DOHH2 (cell line): Measurements from ENCODE around the gene GTF2F2.

ENCODE experiments used
- H3F3A ChIP-seq: fragments of 200-600 bp; sonication (generic), shearing (Covaris generic); 2 replicates; pipeline ENCODE4 v1.6.0; 2016; ENCODE audit warnings: antibody characterized with exemption, mild to moderate bottlenecking; ENCODE audit not compliant: control insufficient read depth, insufficient read depth
- H3K27ac ChIP-seq: fragments of 200-600 bp; sonication (generic); 2 replicates; pipeline ENCODE4 v1.5.1; 2014; ENCODE audit warnings: low read depth, mild to moderate bottlenecking, low read length, moderate library complexity
- H3K27me3 ChIP-seq: fragments of 200-600 bp; sonication (generic); 2 replicates; pipeline ENCODE4 v1.6.1; 2014; ENCODE audit warnings: mild to moderate bottlenecking, low read length, mixed read lengths; ENCODE audit not compliant: control insufficient read depth
- H3K36me3 ChIP-seq: fragments of 200-600 bp; sonication (generic); 2 replicates; pipeline ENCODE4 v1.6.1; 2014; ENCODE audit warnings: mild to moderate bottlenecking, low read length, moderate library complexity, mixed read lengths; ENCODE audit not compliant: control insufficient read depth
- H3K4me1 ChIP-seq: fragments of 200-600 bp; sonication (generic); 2 replicates; pipeline ENCODE4 v1.6.1; 2014; ENCODE audit warnings: mild to moderate bottlenecking, low read length, mixed read lengths; ENCODE audit not compliant: control insufficient read depth
- H3K4me2 ChIP-seq: fragments of 200-600 bp; sonication (generic); 2 replicates; pipeline ENCODE4 v1.6.0; 2014; ENCODE audit warnings: mild to moderate bottlenecking, low read length, moderate library complexity
- H3K4me3 ChIP-seq: fragments of 200-600 bp; sonication (generic); 2 replicates; pipeline ENCODE4 v1.5.1; 2014; ENCODE audit warnings: mild to moderate bottlenecking, low read length, mixed read lengths
- H3K79me2 ChIP-seq: fragments of 200-600 bp; sonication (generic); 2 replicates; pipeline ENCODE4 v1.6.1; 2014; ENCODE audit warnings: mild to moderate bottlenecking, low read length, mixed read lengths; ENCODE audit not compliant: control insufficient read depth
- H3K9me2 ChIP-seq: fragments of 200-600 bp; sonication (generic); replicated peaks from 2 replicates; pipeline ENCODE4 v1.6.1; 2014; ENCODE audit warnings: mild to moderate bottlenecking, low read length, mixed read lengths; ENCODE audit not compliant: control insufficient read depth
- H3K9me3 ChIP-seq: fragments of 200-600 bp; sonication (generic); 2 replicates; pipeline ENCODE4 v1.6.1; 2014; ENCODE audit warnings: antibody characterized with exemption, low read length, mixed read lengths; ENCODE audit not compliant: control insufficient read depth, insufficient read depth
- H4K20me1 ChIP-seq: fragments of 200-600 bp; sonication (generic); 2 replicates; pipeline ENCODE4 v1.6.0; 2014; ENCODE audit warnings: low read depth, mild to moderate bottlenecking, antibody characterized with exemption, low read length, moderate library complexity; ENCODE audit not compliant: control insufficient read depth, insufficient read depth
- EZH2phosphoT487 ChIP-seq: fragments of 200-600 bp; sonication (generic); IDR thresholded peaks from 2 replicates; pipeline ENCODE4 v1.6.1; 2017; ENCODE audit warnings: borderline replicate concordance, mild to moderate bottlenecking, antibody characterized with exemption, low read length, moderate library complexity, mixed read lengths
- TF ChIP-seq, protein P1 (sequence below): fragments of 200-600 bp; sonication (generic); IDR thresholded peaks from one replicate; pipeline ENCODE4 v1.5.1; 2014; ENCODE audit warnings: antibody characterized with exemption, mild to moderate bottlenecking, low read depth, low read length; ENCODE audit not compliant: poor library complexity, severe bottlenecking

GTF2F2 gene

DNA sequence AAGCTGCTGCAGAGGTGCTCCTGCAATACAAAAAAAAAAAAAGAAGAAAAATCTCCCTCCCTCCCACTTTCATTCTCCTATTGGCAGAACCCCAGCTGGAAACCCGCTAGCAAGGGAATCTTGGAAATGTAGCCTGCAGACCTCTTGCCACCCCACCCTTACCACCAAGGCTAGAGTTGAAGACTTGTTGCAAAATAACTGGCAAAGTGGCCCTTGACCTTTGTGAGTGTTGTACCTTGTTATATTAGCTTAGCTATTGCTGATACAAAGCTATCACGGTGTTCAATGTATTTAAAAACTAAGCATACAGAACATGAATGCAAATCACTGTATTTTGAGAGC, 138.0 kb downstream of the GTF2F2 start:
- no peak overlapping the region for H3K27ac ChIP-seq
- peaks cover 3% of the 10 kb centered on the region for H3K36me3 ChIP-seq
- no peaks in the 10 kb centered on the region for H4K20me1 ChIP-seq
- H3K79me2 ChIP-seq, result no peaks in the 10 kb centered on the region
- no peak overlapping the region for H3K4me3 ChIP-seq
- no peaks in the 10 kb centered on the region for H3K27me3 ChIP-seq
- no peaks in the 10 kb centered on the region for H3F3A ChIP-seq
- TF ChIP-seq, protein P1, sequence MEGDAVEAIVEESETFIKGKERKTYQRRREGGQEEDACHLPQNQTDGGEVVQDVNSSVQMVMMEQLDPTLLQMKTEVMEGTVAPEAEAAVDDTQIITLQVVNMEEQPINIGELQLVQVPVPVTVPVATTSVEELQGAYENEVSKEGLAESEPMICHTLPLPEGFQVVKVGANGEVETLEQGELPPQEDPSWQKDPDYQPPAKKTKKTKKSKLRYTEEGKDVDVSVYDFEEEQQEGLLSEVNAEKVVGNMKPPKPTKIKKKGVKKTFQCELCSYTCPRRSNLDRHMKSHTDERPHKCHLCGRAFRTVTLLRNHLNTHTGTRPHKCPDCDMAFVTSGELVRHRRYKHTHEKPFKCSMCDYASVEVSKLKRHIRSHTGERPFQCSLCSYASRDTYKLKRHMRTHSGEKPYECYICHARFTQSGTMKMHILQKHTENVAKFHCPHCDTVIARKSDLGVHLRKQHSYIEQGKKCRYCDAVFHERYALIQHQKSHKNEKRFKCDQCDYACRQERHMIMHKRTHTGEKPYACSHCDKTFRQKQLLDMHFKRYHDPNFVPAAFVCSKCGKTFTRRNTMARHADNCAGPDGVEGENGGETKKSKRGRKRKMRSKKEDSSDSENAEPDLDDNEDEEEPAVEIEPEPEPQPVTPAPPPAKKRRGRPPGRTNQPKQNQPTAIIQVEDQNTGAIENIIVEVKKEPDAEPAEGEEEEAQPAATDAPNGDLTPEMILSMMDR, result no peak
- TF ChIP-seq EZH2phosphoT487, result no peak
- no peak overlapping the region for H3K4me2 ChIP-seq
- no peaks in the 10 kb centered on the region for H3K9me2 ChIP-seq
- no peaks in the 10 kb centered on the region for H3K4me1 ChIP-seq
- no peaks in the 10 kb centered on the region for H3K9me3 ChIP-seq

GRCh38 chr13:45267215-45267614, 146.9 kb downstream of the GTF2F2 start:
- Histone ChIP-seq H3K4me2 (no peak overlapping the region), H3F3A (no peaks in the 10 kb centered on the region), H3K27me3 (no peaks in the 10 kb centered on the region), H3K36me3 (no peaks in the 10 kb centered on the region), H3K4me3 (no peak overlapping the region), H3K27ac (no peak overlapping the region), H3K9me3 (no peaks in the 10 kb centered on the region), H4K20me1 (no peaks in the 10 kb centered on the region), H3K4me1 (no peaks in the 10 kb centered on the region), H3K9me2 (no peaks in the 10 kb centered on the region), H3K79me2 (no peaks in the 10 kb centered on the region)
- TF ChIP-seq, protein P1, result no peak
- no peak for TF ChIP-seq EZH2phosphoT487

DNA sequence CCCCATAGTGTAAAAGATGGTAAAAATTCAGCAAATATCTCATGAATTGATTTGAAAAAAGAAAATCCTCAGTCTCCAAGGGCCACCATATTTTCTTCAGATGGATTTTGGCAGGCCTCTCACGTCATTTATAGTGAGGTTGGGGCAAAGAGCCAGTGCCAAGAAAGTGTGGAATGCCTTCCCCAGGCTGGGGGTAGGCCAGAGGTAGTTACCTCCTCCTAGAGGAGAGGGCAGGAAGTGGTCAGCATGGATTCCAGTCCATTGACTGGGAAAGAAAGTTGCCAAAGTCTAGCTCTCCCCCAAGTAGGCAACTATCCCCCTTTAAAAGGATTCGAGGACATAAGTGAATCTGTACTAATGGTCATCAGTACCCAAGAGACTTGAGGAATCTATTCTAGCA, 148.9 kb downstream of the GTF2F2 start:
- no peak overlapping the region for H3K27ac ChIP-seq
- no peaks in the 10 kb centered on the region for H3K27me3 ChIP-seq
- no peaks in the 10 kb centered on the region for H3K9me3 ChIP-seq
- H3F3A ChIP-seq, result no peaks in the 10 kb centered on the region
- H3K4me1 ChIP-seq, result no peaks in the 10 kb centered on the region
- no peaks in the 10 kb centered on the region for H3K36me3 ChIP-seq
- no peaks in the 10 kb centered on the region for H3K9me2 ChIP-seq
- TF ChIP-seq EZH2phosphoT487, result no peak
- TF ChIP-seq, protein P1, result no peak
- H3K4me2 ChIP-seq, result no peak overlapping the region
- H3K4me3 ChIP-seq, result no peak overlapping the region
- no peaks in the 10 kb centered on the region for H4K20me1 ChIP-seq
- H3K79me2 ChIP-seq, result no peaks in the 10 kb centered on the region

- peak overlapping the region; percentile 33 for H3K4me2 ChIP-seq
- H4K20me1 ChIP-seq, result no peaks in the 10 kb centered on the region
- peak overlapping the region; percentile 6; the same call in 1 of the 2 replicates for H3K4me3 ChIP-seq
- no peaks in the 10 kb centered on the region for H3K27me3 ChIP-seq
- peaks cover 16% of the 10 kb centered on the region for H3K4me1 ChIP-seq
- peak overlapping the region; percentile 20 for H3K27ac ChIP-seq
- TF ChIP-seq, protein P1, result no peak
- TF ChIP-seq EZH2phosphoT487, result no peak
- H3F3A ChIP-seq, result peaks cover 6% of the 10 kb centered on the region; the same call in 1 of the 2 replicates
- H3K9me3 ChIP-seq, result no peaks in the 10 kb centered on the region
- H3K36me3 ChIP-seq, result peaks cover 13% of the 10 kb centered on the region
- H3K79me2 ChIP-seq, result no peaks in the 10 kb centered on the region
- H3K9me2 ChIP-seq, result no peaks in the 10 kb centered on the region
Observed at GRCh38 chr13:45276913-45277312, 156.6 kb downstream of the GTF2F2 start.
